ENCODE measurements around the gene PACSIN2.

PACSIN2 gene

DNA sequence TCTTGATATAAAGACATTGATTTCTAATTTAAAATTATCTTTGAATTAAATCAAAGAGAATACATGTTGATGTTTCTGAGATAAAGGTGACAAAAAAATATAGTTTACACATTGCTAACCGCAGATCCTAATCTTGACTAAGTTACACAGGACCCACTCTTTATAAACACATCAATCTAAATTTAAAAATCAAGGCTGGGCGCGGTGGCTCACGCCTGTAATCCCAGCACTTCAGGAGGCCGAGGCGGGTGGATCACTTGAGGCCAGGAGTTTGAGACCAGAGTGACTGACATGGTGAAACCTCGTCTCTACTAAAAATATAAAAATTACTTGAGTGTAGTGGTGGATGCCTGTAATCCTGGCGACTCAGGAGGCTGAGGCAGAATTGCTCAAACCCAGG lies 159.7 kb downstream of the PACSIN2 start:
- DNase-seq, result no peak

DNA sequence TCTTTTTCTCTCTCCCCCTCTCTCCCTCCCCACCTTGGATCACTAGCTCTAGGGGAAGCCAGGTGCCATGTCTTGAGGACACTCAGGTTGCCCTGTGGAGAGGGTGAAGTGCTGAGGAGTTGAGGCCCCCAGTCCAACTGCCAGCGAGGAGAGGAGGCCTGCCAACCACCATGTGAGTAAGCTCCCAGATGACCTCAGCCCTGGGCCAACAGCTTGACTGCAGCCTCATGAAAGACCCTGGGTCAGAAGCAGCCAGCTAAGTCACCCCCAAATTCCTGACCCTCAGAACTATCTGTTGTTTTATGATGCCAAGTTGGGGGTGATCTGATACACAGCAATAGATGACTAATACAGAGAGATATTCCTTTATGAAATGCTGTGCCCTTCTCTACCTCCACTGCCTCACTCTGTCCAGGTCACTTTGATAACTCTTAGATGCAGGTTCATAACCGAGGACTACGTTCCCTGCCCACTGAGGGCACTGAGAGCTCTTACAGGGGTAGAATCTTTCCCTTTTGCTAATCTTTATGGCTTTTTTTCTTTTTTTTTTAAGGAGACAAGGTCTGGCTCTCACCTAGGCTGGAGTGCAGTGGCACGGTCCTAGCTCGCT lies 165.9 kb downstream of the PACSIN2 start:
- no peak for DNase-seq

DNA sequence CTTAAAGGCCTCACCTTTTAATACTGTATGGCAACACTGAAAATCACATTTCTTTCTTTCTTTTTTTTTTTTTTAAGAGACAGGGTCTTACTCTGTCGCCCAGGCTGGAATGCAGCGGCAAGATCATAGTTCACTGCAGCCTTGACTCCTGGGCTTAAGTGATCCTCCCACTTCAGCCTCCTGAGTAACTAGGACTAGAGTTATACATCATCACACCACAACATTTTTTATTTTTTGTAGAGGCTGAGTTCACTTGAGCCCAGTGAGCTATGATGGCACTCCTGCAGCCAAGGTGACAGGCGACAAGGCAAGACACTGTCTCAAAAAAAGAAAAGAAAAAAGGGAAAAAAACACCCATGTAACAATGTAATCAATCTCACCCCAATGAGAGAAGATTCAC lies 167.8 kb downstream of the PACSIN2 start:
- DNase-seq, result no peak

DNA sequence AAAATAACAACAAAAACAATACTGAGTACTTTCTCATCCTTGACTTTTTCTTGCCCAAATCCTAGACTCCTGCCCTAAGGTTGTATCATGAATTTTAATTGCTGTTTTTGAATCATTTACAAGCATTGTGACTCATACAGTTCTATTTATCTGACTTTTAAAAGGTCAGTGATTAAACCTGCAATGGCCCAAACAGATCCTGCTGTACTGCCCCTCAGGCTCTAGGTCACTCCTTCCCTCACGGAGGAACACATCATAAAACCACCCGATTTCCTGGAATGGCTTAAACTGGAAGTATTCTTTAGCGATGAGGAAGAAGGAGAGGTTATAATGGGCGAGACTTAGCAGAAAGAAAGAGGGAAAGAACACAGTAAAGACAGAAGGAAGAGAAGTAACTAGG lies 170.2 kb downstream of the PACSIN2 start:
- DNase-seq, result no peak

DNA sequence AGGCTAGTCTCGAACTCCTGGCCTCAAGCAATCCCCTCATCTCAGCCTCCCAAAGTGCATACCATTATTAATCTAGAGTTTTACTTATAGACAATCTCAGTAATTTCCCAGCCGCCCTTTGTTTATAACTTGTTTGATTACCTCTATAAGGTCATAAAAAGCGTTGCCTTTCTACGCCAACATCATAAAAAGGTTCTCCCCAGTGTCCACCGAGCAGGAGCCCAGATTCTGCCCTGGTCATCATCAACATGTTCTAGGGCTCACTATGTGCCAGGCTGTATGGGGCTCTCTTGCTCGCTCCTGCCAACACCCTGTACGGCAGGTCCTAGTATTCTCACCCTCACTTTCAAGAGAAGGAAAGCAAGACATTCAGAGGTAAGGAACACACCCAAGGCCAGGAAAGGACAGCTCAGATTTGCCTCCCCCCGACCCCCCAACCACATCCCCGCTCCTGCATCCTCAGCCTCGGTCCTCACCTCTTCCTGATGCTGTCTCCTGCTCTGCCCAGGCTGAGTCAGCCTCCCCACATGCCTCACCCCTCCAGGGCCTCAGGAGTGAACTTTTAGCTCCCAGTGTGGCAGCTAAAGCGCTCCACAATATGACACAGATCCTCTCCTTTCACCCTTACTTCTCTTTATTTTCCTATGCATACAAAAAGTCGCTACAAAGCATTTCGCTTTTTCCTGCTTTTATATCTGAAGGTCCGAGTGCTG lies 172.1 kb downstream of the PACSIN2 start:
- DNase-seq, result no peak

DNA sequence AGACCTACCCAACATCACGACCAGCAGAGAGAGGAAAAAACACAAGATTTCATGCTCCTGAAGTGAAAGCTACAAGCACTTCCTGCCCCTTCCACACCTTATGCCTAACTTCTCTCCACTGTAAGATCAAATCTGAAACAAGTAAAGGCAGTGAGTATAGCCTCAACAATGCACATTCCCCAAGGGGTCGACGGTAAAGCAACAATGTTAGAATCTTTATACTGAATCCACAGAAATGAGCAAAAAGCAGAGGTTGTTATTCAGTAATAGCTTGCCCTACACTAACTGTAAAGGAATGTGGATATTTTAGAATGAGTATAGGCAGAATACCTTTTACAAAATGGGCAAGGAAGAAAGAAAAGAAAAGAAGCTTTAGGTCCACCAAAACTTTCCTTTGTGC lies 173.5 kb downstream of the PACSIN2 start:
- DNase-seq, result no peak

DNA sequence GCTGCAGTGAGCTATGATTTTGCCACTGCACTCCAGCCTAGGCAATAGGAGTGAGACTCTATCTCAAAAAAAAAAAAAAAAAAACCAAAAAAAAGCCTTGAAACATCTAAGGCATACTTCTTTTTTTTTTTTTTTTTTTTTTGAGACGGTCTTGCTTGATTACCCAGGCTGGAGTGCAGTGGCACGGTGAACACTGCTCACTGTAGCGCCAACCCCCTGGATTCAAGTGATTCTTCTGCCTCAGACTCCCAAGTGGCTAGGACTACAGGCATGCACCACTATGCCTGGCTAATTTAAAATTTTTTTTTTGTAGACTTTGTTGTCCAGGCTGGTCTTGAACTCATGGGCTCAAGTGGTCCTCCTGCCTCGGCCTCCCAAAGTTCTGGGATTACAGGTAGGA lies 177.4 kb downstream of the PACSIN2 start:
- DNase-seq, result no peak

DNA sequence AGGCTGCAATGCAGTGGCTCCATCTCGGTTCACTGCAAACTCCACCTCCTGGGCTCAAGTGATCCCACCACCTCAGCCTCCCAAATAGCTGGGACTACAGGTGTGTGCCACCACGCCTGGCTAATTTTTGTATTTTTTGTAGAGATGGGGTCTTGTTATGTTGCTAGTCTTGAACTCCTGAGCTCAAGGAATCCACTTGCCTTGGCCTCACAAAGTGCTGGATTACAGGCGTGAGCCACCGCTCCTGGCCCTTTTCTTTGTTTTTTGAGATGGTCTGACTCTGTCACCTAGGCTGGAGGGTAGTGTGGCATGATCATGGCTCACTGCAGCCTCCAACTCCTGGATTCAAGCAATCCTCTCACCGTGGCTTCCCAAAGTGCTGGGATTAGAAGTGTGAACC lies 178.9 kb downstream of the PACSIN2 start:
- no peak for DNase-seq

DNA sequence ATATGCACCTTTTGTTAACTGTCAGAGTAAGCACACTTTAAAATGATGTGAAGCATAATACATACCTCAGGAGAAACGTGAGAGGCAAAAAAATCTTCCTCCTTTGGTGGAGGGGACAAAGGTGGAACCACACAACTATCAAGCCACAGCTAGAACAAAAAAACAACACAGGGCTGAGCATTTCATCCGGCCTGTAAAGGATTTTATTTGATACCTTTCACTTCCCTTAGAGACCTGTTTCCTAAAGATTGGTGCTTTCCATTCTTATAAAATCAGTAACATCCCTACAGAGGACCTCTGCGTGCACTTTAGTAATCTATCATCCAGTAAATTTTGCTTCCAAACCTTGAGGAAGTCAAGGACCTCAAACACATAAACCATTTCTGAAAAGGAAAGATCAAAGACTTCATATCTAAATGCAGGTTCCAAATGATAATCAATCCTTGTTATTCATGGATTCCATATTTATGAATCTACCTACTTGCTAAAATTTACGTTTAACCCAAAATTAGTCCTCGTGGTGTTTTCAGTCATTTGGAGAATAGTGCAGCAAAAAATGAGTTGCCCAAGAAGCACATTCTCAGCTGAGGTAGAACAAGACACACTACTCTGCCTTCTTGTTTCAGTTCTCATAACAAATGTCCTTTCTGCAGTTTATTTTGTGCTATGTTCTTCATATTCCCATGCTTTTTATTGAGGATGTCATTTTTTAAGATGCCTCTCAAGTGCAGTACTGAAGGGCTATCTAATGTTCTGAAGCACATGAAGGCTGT lies 180.6 kb downstream of the PACSIN2 start:
- no peak for DNase-seq

DNA sequence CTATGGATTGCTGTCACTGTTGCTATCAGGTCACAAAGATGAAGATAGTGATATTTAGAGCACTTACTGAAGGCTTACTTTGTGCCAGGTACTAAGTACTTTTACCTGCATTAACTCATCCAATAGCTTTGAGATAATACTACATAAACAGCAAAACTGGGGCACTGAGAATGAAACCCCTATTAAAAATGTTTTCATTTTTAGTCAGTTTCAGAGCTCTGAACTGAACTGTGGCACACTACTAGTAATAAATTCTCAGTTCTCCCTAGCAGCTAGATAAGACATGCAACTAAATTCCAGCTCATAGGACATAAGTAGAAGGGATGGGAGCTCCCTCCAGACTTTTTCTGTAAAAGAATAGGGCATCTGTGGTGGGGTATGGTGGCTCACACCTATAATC lies 181.8 kb downstream of the PACSIN2 start:
- no peak for DNase-seq

DNA sequence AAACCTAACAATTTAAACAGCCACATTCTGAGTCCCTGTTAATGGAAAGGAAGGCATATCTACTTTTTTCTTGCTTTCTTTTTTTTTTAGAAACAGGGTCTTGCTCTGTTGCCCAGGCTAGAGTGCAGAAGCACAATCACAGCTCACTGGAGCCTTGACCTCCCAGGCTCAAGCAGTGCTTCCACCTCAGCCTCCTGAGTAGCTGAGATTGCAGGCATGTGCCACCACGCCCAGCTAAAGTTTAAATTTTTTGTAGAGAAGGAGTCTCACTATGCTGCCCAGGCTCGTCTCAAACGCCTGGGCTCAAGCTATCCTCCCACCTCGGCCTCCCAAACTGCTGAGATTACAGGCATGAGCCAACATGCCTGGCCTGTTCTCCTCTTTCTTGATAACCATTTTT lies 183.2 kb downstream of the PACSIN2 start:
- DNase-seq, result no peak

DNA sequence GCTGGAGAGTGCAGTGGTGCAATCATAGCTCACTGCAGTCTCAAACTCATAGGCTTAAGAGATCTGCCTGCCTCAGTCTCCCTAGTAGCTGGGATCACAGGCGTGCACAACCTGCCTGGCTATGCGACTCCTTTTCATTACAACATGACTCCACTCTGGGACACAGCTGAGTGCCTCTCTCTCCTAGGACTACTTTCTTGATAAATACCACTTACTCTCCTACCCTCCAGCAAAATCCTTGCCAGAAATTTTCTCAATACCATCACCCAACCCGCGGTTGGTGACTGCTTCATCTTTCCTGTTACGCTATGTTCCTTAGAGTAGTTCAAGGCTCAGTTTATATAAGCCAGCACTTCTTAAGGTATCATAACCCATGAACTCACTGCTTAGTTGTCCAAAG lies 184.8 kb downstream of the PACSIN2 start:
- DNase-seq, result no peak

DNA sequence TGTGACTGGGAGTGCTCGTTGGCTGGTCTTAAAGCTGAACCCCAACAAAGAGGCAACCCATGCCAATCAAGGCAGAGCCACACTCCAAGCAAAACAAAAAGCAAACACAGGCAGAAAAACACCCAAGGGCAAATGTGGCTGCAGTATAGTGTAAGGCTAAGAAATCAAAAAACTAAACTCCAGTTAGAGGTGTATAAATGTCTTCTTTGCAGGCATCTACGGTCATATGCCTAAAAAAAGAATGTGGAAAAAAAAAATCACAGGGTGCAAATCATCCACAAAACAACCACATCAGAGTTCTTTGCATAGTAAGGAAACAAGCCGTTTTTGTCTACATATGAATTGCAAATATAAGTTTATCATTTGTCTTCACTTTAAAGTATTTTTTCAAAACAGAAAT lies 185.6 kb downstream of the PACSIN2 start:
- no peak for DNase-seq

DNA sequence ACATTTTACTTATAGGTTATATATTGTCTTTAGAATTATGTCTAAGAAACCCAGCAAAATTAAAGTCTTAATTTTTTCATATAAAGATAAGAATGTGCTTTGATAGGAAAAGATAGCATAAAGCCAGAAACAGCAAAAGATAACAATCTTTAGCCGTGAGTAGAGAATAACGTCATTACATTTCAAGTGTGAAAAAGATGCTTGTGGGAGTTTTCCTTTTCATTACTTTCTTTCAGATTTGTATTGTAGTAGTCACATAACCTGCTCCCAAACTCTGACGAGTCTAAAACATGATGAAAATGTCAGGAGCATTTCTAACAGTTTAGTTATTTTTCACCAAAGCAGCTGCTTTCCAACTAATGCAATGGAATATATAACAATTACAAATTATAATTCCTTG lies 189.2 kb downstream of the PACSIN2 start:
- no peak for DNase-seq

DNA sequence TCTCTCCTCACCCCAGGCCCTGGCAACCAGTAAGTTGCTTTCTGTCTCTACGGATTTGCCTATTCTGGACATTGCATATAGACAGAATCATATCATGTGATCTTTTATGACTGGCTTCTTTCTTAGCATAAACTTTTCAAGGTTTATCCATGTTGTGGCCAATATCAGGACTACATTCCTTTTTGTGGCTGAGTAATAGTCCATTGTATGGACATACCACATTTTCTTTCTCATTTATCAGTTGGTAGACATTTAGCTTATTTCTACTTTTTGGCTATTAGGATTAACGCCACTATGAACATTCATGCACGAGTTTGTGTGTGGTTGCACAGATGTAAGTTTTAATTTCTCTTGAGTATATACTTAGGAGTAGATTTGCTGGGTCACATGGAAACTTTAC lies 193.6 kb downstream of the PACSIN2 start:
- no peak for DNase-seq

DNA sequence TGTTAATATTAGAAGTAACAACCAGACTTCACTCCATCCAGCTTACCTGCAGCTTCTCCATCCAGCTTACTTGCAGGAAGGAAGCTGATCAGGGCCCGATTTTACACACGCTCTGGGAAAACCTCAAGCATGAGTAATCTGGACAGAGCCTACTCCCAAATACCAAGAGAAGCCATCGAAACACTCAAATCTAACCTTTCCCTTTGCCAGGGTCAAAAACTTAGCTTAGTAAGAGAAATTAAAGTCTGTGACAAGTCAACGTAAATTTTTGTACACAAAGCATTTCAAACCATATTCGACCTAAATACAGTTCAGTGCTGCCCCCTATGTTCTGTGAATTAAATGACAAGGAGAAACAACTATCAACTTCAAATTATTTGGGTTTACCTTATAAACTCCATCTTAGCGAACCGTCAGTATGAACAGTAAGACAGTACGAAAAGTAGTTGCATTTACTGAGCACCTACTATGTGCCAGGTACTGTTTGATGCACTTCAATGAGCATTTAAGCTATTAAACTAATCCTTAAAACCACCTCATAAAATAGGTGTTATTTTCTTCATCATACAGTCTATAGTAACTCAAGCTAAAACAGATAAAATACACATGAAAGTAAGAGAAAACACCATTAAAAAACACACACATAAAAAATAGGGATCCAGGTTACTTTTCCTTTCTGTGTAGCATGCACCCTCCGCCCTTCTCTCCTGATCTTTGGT lies 194.7 kb downstream of the PACSIN2 start:
- no peak for DNase-seq
